GM19467 (cell line): ENCODE measurements around the gene SNRNP200.
"Not testable (repeated sequence)": the region's sequence is repeated elsewhere in the genome, so short reads cannot be mapped to it uniquely, and the experiment has no call there.

Experiments
- ATAC-seq: cut with Tn5 transposase; IDR thresholded peaks from one replicate; pipeline ENCODE4 v1.9.1; 2021; ENCODE audit warnings: mild to moderate bottlenecking, moderate library complexity; ENCODE audit not compliant: unreplicated experiment

SNRNP200 gene

GRCh38 chr2:96325041-96325883, 19.9 kb upstream of the SNRNP200 start, which contains the start of gene ITPRIPL1:
Gene ITPRIPL1 (plus strand): TSS chr2:96325317. CDS start chr2:96325840, 523 bp downstream.
- ATAC-seq = no peak

- no peak for ATAC-seq
Measured at GRCh38 chr2:96324721-96325040, 19.3 kb upstream of the SNRNP200 start.

- no peak for ATAC-seq
Measured at GRCh38 chr2:96323849-96324248, 18.5 kb upstream of the SNRNP200 start.

GRCh38 chr2:96320728-96321622, 15.6 kb upstream of the SNRNP200 start:
- ATAC-seq = no peak

- ATAC-seq = no peak
Measured at GRCh38 chr2:96320326-96320725, 15.0 kb upstream of the SNRNP200 start.

GRCh38 chr2:96319396-96319795, 14.1 kb upstream of the SNRNP200 start:
- no peak for ATAC-seq

GRCh38 chr2:96318723-96319122, 13.4 kb upstream of the SNRNP200 start:
- ATAC-seq = no peak

GRCh38 chr2:96317584-96317997, 12.2 kb upstream of the SNRNP200 start:
- ATAC-seq = no peak

GRCh38 chr2:96316999-96317398, 11.7 kb upstream of the SNRNP200 start:
- no peak for ATAC-seq

- no peak for ATAC-seq
Measured at GRCh38 chr2:96315400-96316071, 10.2 kb upstream of the SNRNP200 start.

GRCh38 chr2:96315005-96315399, 9.7 kb upstream of the SNRNP200 start:
- no peak for ATAC-seq

- no peak for ATAC-seq
Measured at GRCh38 chr2:96308248-96308647, 2.9 kb upstream of the SNRNP200 start.

GRCh38 chr2:96306370-96306769, 1.0 kb upstream of the SNRNP200 start:
- no peak for ATAC-seq

- no peak for ATAC-seq
Measured at GRCh38 chr2:96305979-96306308, 598 bp upstream of the SNRNP200 start.

GRCh38 chr2:96304606-96305005, 740 bp downstream of the SNRNP200 start:
- ATAC-seq = no peak

GRCh38 chr2:96301865-96302264, 3.5 kb downstream of the SNRNP200 start:
- no peak for ATAC-seq

GRCh38 chr2:96296925-96297324, 8.4 kb downstream of the SNRNP200 start:
- no peak for ATAC-seq

GRCh38 chr2:96294271-96294670, 11.1 kb downstream of the SNRNP200 start:
- ATAC-seq = not testable (repeated sequence)

- no peak for ATAC-seq
Measured at GRCh38 chr2:96291751-96292150, 13.6 kb downstream of the SNRNP200 start.

- ATAC-seq = no peak
Measured at GRCh38 chr2:96287273-96287856, 18.0 kb downstream of the SNRNP200 start.
